A673 (cell line): ENCODE measurements around the gene LRRC4C. TPM values are rescaled to one million over a fixed set of nuclear protein-coding genes. Genes with fewer than 3 reads are reported as not detected.

Experiments
- BruUV-seq: library from RNA; stranded (reverse); fragments of 400-500 nt; replicated peaks from 2 replicates; lab custom pipeline; 2021; lab: Mats Ljungman, UMichigan
- CTCF ChIA-PET: fragments of 300-600 bp; sonication (Branson Sonifier 250); formaldehyde crosslinking; loops from one replicate; lab custom pipeline; 2022; ENCODE audit warnings: antibody characterized with exemption; lab: Charles Lee
- POLR2A ChIA-PET: fragments of 300-600 bp; sonication (Branson Sonifier 250); formaldehyde crosslinking; loops from one replicate; lab custom pipeline; 2022; ENCODE audit warnings: antibody characterized with exemption; ENCODE audit not compliant: low non-redundant PET; lab: Charles Lee
- DNase-seq: peaks from one replicate; pipeline ENCODE4 v3.0.0-alpha.2; 2015; ENCODE audit warnings: low spot score
- H3K27ac ChIP-seq: fragments of 200-600 bp; sonication (generic); 2 replicates; pipeline ENCODE4 v1.5.1; 2016; ENCODE audit warnings: mixed run types, low read depth, mild to moderate bottlenecking, mixed read lengths, antibody characterized with exemption, low read length; ENCODE audit not compliant: poor library complexity, severe bottlenecking
- H3K27me3 ChIP-seq: fragments of 200-600 bp; sonication (generic); replicated peaks from 2 replicates; pipeline ENCODE4 v1.6.1; 2017; ENCODE audit warnings: mixed run types, low read depth, mild to moderate bottlenecking, mixed read lengths, antibody characterized with exemption, low read length; ENCODE audit not compliant: insufficient read depth, poor library complexity
- H3K36me3 ChIP-seq: fragments of 200-600 bp; sonication (generic); 2 replicates; pipeline ENCODE4 v1.6.1; 2016; ENCODE audit warnings: mixed run types, mild to moderate bottlenecking, mixed read lengths, antibody characterized with exemption, low read length; ENCODE audit not compliant: insufficient read depth, poor library complexity, severe bottlenecking
- H3K4me1 ChIP-seq: fragments of 200-600 bp; sonication (generic); 2 replicates; pipeline ENCODE4 v1.6.1; 2017; ENCODE audit warnings: mixed run types, mild to moderate bottlenecking, mixed read lengths, antibody characterized with exemption, low read length; ENCODE audit not compliant: insufficient read depth, poor library complexity, severe bottlenecking
- H3K4me3 ChIP-seq: fragments of 200-600 bp; sonication (generic); 2 replicates; pipeline ENCODE4 v1.5.1; 2016; ENCODE audit warnings: low read depth, mixed run types, mild to moderate bottlenecking, mixed read lengths, low read length; ENCODE audit not compliant: poor library complexity, severe bottlenecking
- H3K9me3 ChIP-seq: fragments of 200-600 bp; sonication (generic); 2 replicates; pipeline ENCODE4 v1.6.1; 2016; ENCODE audit warnings: mixed run types, low read depth, mild to moderate bottlenecking, mixed read lengths, antibody characterized with exemption, low read length; ENCODE audit not compliant: poor library complexity, severe bottlenecking
- CTCF ChIP-seq: fragments of 300-800, 200-600 bp; sonication (generic); conservative IDR thresholded peaks from 2 replicates; pipeline ENCODE4 v1.5.1; 2017; ENCODE audit warnings: low read depth, mild to moderate bottlenecking, antibody characterized with exemption, low read length, moderate library complexity, mixed read lengths
- EZH2 ChIP-seq: fragments of 200-600 bp; sonication (generic); IDR thresholded peaks from 2 replicates; pipeline ENCODE4 v1.6.1; 2017; ENCODE audit warnings: borderline replicate concordance, low read depth, mild to moderate bottlenecking, mixed read lengths, antibody characterized with exemption, low read length; ENCODE audit not compliant: poor library complexity, severe bottlenecking
- intact Hi-C: fragments of 100-400 bp; cut with micrococcal nuclease; formaldehyde crosslinking; loops from one replicate; pipeline ENCODE4 v1.10.0; 2022; ENCODE audit not compliant: unreplicated experiment
- total RNA-seq: library from RNA; stranded (reverse); gene quantifications from 2 replicates; pipeline ENCODE4 v1.2.3, GENCODE V29; 2021

LRRC4C gene
- total RNA-seq, 1 experiment from 2014 or later, result 38.3 TPM

GRCh38 chr11:40183073-40184064, 1276.1 kb downstream of the LRRC4C start:
- POLR2A ChIA-PET, result no interaction called here
- intact Hi-C loops, result no loop called here

GRCh38 chr11:40179541-40179940, 1279.9 kb downstream of the LRRC4C start:
- DNase-seq, result no peak
- Histone ChIP-seq H3K27ac (no peak overlapping the region), H3K36me3 (no peaks in the 10 kb centered on the region), H3K4me1 (no peaks in the 10 kb centered on the region), H3K4me3 (no peak overlapping the region), H3K9me3 (no peaks in the 10 kb centered on the region), H3K27me3 (no peaks in the 10 kb centered on the region)
- no peak for TF ChIP-seq CTCF
- TF ChIP-seq EZH2, result no peak
- intact Hi-C loops, result no loop called here
- POLR2A ChIA-PET, result no interaction called here
- CTCF ChIA-PET, result no interaction called here
- BruUV-seq, result no TSS peak

More at GRCh38 chr11:40183073-40184064, 1276.1 kb downstream of the LRRC4C start:
- H3K36me3 ChIP-seq, result no peaks in the 10 kb centered on the region
- CTCF ChIA-PET, result interaction anchor here (0.6 kb wide), 1 partner anchor 16 kb away, joined by 3 read pairs; no protein-coding TSS in a partner anchor
- H3K9me3 ChIP-seq, result no peaks in the 10 kb centered on the region
- H3K4me3 ChIP-seq, result no peak overlapping the region
- TF ChIP-seq EZH2 (no peak), CTCF (no peak)
- no peak for DNase-seq
- H3K27me3 ChIP-seq, result no peaks in the 10 kb centered on the region
- H3K27ac ChIP-seq, result no peak overlapping the region
- H3K4me1 ChIP-seq, result peaks cover 4% of the 10 kb centered on the region
- BruUV-seq, result no TSS peak

GRCh38 chr11:40178470-40178869, 1281.0 kb downstream of the LRRC4C start:
- POLR2A ChIA-PET, result no interaction called here
- Histone ChIP-seq H3K27me3 (no peaks in the 10 kb centered on the region), H3K4me3 (no peak overlapping the region), H3K9me3 (no peaks in the 10 kb centered on the region), H3K36me3 (no peaks in the 10 kb centered on the region), H3K4me1 (no peaks in the 10 kb centered on the region), H3K27ac (no peak overlapping the region)
- TF ChIP-seq CTCF, result no peak
- no peak for TF ChIP-seq EZH2
- no peak for DNase-seq
- intact Hi-C loops, result no loop called here
- BruUV-seq, result no TSS peak
- CTCF ChIA-PET, result no interaction called here
